T-helper 1 cell (primary cell): ENCODE data around the gene RIBC2.
"Not testable (repeated sequence)": the region's sequence is repeated elsewhere in the genome, so short reads cannot be mapped to it uniquely, and the experiment has no call there.

Source experiments
- DNase-seq, 5 donors: peaks; one replicate each; pipeline ENCODE4 v3.0.0-alpha.2; 2012 to 2020

RIBC2 gene

DNA sequence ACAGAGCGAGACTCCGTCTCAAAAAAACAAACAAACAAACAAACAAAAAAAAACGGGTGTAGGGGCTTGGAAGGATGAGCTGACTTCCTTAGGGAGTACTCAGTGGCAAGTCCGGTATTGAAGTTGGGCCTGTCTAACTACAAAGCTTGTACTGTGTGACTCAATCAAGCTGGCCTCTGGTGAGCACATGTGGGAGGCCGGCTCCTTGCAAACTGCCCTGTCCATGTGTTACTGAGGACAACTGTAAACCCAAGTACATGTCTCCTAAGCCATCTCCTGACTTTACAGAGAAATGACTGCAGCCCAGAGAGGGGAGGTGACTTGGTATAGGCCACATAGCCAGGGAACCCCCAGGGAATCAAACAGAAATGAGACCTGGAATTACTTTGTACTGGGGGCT is 11.6 kb downstream of the RIBC2 start:
- DNase-seq, result no peak

DNA sequence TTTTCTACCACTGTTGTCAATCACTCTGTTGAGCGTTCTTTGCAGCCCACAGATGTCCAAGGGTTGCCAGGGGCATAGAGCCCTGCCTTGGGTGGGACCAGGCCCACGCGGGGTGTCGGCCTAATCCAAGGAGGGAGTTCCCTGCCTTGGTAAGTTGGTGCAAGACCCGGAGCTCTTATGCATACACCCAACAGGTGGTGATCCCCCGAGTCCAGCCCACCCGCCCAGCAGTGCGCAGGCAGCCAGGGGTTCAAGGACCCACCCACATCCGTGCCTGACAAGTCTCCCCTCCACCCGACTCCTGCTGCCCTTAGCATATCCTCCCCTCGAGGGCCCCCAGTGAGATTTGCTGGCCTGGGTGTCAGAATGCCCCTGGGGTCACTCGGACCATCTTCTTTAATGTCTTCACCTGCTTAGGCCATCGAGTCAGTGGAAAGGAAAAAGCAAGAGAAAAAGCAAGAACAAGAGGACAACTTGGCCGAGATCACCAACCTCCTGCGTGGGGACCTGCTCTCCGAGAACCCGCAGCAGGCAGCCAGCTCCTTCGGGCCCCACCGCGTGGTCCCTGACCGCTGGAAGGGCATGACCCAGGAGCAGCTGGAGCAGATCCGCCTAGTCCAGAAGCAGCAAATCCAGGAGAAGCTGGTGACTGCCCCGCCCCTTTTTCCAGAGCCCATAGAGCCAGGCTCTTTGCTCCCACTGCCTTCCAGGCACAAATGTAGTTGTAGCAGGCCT is 12.2 kb downstream of the RIBC2 start:
- DNase-seq, result no peak

DNA sequence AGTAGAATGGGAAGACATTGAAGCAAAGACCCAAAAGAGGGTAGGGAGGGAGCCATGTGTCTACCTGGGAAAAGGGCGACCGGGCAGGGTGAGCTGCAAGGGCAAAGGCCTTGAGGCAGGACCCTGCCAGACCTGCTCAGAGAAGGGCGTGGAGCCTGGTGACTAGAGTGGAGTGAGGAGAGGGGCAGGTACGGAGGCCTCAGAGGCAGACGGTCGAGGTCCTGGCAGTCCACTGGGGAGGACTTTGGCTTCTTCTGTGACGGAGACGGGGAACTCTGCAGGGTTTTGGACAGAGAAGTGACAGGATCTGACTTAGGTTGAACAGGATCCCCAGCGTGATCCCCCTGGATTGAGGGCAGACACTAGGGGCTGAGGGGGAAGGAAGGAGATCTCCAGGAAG is 12.9 kb downstream of the RIBC2 start:
- no peak for DNase-seq

DNA sequence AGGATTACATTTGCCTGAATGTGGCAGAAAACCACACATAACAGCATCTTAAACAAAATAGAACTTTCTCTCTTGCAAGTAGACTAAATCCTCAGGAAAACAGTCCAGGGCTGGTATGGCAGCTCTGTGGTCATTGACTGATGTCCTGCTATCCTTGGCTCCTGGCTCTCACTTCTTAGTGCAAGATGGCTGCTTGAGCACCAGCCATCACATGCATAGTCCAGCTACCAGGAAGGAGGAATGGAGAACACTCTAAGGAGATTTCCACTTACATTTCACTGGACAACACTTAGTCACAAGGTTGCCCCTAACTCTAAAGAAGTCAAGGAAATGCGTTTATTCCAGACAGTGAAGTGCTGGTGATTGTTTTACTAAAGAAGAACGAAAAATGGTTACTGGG is 13.6 kb downstream of the RIBC2 start:
- no peak for DNase-seq

DNA sequence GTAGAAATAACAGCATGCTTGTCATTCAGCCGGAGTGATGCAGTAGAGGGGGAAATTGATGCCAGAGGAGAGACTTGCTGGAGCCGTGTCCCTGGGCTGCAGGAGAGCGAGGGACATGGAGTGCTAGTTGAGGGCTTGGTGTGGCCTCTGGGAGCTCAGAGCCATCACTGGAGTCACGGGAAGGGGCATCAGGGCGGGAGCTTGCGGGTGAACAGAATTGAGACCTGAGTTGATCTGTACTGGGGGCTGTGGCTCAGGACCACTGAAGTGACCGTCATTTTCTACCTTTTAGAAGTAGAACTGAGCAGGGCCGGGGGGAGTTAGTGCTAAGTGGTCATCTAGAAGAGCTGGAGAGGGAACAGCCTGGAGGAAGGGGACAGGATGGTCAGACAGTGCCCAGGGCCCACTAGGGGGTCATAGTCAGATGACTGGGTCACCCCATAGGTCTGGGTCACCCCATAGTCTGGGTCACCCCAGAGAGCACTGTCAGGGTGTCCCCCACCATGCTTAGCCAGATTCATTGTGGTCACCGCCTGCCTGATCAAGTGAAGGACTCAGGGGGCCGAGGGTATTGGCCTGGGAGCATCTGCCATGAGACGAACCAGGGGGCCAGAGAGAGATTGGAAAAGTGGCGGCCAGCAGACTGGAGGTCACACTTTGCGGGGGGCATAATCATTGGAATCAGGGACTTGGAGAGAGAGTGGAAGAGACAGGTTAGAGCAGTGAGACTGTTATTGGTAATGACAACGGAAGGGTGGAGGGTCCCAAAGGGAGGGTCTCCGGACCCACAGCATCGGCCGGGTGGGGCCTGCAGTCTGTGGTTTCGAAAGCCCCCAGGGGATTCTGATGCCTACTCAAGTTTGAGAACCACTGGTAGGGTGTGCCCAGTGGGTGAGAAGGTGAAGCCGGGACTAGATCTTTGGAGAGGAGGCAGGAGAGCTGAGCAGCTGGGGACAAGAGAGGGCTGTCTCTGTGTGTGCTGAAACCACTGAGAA is 15.2 kb downstream of the RIBC2 start:
- no peak for DNase-seq

DNA sequence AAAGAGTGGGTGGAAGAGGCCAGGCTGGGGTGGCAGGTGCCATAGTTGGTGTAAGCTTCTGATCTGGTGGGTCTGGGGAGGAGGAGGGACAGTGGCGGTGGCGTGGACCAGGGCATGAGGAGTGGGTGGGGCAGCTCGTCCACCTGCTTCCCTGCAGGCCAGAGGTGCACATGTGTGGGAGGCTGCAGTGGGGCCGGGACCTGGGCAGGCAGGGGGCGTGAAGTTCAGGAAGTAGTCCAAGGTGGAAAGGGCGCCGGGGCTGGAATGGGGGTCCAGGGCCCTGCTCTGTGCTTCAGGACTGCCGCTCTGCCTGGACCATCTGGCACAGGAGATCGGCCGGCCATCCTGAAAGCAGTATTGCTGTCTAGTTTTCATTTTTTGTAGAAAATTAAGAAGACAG is 15.9 kb downstream of the RIBC2 start:
- no peak for DNase-seq

DNA sequence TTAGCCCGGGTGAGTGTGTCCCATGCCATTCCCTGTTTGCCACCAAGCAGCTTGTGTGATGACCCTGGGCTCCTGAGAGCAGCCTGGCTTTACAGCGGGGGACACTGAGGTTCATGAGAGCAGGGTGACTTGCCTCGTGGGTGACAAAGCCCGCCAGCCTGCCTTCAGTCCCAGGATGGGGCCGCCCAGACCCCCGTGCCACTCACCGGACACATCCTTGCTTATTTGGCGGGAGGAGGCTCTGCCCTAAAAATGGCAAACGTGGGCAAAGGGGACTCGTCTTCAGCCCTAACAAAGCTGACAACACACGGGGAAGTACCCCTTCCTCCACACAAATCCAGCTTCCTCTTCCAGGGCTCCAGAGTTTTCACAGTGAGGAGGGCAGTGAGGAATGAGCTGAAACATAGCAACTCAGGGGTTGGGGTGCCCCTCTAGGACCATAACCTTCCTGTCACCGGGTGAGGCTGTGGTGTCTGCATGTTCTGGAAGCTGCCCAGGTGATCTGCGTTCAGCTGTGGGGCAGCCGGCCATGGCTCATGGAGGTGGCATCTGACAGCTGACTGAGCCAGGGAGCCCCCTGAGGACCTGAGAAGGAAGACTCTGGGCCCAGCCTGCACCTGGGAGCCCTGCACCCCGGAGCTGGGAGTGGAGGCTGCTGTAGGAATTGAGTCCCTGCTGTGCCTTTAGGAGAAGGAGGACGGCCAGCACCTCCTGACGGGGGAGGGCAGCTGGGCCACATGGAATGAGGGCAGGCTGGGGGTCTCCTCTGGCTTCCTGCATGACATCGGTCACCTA is 16.7 kb downstream of the RIBC2 start:
- no peak for DNase-seq

DNA sequence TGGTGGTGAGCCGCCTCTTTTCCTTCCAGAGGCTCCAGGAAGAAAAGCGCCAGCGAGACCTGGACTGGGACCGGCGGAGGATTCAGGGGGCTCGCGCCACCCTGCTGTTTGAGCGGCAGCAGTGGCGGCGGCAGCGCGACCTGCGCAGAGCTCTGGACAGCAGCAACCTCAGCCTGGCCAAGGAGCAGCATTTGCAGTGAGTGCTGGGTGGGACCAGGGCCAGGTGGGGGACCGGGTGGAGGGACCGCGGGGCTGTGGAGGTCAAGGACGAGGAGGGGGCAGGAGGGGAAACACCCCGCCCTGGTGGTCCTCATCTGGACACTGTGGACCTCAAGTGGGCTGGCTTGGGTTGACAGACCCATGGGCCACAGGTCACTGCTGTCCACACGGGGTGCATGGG is 17.4 kb downstream of the RIBC2 start:
- DNase-seq, result no peak

DNA sequence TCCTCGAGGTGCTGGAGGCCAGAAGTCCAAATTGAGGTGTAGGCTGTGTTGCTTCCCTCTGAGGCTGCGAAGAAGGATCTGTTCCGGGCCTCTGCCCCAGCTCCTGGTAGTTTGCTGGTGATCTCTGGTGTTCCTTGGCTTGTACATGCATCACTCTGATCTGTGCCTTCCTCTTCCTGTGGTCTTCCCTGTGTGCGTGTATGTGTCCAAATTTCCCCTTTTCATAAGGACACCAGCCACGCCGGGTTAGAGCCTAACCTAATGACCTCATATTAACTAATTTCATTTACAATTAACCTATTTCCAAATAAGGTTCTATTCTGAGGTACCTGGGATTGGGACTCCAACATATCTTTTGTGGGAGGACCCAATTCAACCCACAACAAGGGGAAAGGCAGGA is 21.5 kb downstream of the RIBC2 start:
- no peak for DNase-seq

DNA sequence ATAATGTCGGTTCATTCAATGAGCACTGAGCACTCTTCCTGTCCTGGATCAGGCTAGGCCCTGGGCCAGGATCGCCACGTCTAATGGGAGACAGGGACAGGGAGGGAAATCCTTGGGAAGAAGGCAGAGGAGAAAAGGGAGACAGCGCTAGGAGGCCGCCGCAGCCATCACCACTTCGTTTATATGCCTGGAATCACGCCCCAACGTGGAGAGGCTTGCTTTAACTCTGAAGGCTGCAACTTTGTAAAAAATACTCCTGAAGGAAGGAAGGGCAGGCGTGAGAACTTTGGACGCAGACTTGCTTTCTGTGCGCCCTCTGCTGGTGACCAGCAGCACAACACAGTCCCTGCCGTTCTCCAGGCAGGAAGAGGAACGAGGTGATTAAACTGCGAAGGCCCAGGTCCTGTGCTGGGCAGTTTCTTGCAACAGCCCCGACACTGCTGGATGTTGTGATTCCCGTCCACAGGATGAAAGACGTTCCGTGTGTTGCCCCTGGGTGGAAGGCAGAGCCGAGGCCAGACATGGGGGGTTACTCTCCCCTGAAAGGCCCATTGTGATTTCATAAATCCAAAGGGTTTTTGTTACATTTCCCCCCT is 22.1 kb downstream of the RIBC2 start:
- DNase-seq, result peak; percentile 51 to 79 (median 72)

DNA sequence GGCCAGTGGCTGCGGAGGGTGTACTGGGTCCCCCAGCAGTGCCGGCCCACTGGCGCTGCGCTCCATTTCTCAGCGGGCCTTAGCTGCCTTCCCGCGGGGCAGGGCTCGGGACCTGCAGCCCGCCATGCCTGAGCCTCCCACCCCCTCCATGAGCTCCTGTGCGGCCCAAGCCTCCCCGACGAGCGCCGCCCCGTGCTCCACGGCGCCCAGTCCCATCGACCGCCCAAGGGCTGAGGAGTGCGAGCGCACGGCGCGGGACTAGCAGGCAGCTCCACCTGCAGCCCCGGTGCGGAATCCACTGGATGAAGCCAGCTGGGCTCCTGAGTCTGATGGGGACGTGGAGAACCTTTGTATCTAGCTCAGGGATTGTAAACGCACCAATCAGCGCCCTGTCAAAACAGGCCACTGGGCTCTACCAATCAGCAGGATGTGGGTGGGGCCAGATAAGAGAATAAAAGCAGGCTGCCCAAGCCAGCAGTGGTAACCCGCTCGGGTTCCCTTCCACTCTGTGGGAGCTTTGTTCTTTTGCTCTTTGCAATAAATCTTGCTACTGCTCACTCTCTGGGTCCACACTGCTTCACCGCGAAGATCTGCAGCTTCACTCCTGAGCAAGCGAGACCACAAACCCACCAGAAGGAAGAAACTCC is 23.5 kb downstream of the RIBC2 start:
- not testable (repeated sequence) for DNase-seq

DNA sequence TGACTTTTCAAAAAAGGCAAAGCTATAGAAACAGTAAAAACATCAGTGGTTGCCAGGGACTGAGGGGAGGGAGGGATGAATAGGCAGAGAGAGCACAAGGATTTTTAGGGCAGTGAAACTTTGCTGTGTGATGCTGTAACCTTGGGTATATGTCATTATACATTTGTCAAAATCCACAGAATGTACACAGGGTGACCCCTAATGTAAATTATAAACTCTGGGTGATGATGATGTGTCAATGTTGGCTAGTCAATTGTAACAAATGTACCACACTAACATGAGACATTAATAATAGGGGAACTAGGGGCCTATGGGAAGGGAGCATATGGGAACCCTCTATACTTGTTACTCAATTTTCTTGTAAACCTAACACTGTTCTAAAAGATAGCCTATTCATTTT is 24.8 kb downstream of the RIBC2 start:
- DNase-seq, result no peak

DNA sequence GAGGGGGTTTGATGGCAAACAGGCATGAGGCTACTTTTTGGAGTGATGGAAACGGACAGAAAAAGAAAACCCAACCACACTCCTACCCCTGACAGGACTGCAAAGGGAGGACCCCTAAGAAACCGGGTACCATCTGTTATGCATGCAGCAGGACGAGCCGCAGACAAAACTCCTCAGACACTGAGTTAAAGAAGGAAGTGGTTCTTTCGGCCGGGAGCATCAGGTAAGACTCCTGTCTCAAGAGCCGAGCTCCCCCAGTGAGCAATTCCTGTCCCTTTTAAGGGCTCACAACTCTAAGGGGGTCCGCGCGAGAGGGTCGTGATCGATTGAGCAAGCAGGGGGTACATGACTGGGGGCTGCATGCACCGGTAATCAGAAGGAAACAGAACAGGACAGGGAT is 27.2 kb downstream of the RIBC2 start:
- not testable (repeated sequence) for DNase-seq

DNA sequence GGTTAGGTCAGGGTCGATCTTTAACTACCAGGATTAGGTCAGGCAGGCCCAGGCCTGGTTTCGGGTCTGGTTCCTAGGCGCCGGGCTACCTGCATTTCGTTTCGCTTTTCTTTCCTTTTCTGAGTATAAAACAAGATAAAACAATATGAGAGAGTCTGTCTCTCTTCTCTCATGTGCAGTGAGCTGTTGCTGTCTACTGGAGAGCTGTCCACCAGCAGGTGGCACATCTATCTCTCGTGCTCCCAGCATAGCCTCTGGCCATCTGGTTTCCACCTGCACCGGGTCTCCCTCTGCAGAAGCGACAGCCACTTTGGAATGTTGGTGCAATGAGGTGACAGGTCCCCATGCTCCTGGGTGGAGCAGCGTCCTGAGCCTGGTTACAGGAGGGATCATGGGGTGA is 27.6 kb downstream of the RIBC2 start:
- DNase-seq, result peak in 2 of 5 donors; percentile 6 to 25

DNA sequence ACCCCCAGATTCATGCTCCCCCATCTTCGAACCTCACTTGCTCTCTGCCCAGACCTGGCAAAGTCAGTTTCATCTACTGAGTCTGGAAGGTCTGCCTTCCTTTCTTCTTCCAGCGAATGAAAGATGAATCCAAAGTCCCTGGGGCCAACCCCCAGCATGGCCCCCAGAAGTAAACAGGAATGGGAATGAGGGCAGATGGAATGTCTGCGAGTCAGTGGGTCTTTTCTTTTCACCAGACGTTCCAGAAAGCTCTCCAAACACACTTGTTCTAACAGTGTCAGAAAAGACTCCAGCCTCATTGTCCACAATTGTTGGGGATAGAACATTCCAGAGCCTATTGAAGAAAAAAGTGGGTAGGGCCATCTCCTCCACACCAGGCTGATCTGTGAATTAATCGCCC is 28.6 kb downstream of the RIBC2 start:
- no peak for DNase-seq

DNA sequence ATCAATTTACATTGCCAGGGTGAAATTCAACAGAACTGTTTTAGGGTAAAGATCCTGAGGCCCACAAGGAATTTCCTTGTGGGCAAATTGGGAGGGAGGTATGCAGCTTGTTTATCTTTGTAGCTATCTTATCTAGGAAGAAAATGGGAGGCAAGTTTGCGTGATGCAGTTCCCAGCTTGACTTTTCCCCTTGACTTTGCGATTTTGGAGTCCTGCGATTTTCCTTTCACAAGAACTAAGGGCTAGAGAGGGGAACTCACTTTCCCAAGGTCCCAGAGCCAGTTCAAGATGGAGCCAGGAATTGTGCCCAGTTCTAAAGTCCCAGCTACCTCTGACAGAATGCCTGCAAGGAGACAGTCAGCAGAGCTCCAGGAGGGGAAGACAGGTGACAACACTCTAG is 30.7 kb downstream of the RIBC2 start:
- no peak for DNase-seq

DNA sequence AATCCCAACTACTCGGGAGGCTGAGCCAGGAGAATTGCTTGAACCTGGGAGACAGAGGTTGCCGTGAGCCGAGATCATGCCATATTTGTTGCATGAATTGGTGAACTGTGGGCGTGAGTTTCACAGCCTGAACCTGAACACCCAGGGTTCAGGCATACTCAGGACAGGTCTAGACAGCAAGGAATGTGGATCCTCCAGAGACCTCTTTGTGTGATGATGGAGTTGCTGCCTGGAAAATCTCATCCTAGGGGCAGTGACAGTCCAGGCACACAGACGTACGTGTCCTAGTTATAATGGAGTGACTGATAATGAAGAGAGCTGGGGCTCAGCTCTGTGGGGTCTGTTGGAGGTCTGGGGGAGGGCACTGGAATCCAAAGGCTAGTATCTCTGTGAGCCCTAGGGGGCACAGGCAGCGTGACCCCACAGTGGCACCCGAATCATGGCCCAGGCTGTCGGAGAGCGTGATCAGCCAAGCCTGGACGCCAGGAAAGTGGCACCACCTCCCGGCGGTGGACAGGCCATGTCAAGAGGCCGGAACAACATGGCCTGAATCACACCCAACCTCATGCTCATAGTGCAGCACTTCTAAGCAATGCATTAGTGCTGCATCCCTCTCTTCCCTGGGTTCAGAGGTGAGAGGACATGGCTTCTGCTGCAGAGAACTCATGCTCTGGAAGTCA is 31.7 kb downstream of the RIBC2 start:
- DNase-seq, result no peak

DNA sequence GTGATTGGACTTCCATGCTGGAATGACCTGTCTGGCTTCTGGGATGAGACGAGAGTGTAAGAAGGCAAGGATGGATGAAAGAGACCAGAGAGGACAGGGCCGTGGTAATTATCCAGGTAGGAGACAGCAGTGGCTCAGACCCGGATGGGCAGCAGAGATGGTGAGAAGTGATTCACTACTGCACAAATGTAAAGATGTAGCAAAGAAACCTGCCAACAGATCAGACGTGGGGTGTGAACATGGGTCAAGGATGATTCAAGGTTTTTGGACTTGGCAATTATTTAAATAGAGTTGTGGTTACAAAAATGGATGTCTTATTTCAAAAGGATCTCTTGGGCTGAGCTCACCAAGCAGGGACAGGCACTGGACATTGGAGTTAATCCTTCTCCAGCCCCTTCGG is 32.7 kb downstream of the RIBC2 start:
- DNase-seq, result no peak

DNA sequence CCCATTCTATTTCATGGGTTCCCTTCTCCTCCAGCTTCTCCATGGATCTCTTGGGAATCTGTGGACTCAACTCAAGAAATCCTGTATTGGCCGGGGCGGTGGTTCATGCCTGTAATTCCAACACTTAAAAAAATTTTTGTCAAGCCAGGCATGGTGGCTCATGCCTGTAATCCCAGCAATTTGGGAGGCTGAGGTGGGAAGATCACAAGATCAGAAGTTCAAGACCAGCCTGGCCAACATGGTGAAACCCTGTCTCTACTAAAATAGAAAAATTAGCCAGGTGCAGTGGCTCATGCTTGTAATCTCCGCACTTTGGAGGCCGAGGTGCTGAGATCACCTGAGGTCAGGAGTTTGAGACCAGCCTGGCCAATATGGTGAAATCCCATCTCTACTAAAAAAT is 34.1 kb downstream of the RIBC2 start:
- DNase-seq, result not testable (repeated sequence)

DNA sequence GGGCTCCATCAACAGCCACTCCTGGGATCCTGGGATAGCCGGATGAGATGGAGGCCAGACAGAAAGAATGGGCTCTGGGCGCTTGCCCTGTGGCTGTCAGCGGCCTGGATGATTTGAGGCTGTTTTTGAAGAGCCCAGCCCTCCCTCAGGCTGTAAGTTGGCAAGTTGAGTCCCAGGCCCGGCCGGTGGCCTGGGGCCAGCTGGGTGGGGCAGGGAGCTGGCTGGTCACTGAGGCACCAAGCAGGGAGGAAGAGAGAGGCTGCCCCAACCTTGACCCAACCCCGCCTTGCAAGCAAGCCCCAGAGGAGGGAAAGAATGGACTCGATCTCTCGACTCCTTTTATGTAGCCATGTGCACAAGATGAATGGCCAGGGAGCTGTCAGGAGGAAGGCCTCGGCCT is 34.9 kb downstream of the RIBC2 start:
- no peak for DNase-seq

DNA sequence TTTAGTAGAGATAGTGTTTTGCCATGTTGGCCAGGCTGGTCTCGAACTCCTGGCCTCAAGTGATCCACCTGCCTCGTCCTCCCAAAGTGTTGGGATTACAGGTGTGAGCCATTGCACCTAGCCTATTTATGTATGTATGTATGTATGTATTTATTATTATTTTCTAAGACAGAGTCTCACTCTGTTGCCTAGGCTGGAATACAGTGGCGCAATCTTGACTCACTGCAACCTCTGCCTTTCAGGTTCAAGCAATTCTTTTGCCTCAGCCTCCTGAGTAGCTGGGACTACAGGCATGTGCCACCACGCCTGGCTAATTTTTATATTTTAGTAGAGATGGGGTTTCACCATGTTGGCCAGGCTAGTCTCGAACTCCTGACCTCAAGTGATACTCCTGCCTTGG is 35.9 kb downstream of the RIBC2 start:
- DNase-seq, result not testable (repeated sequence)
